Prostate gland (tissue), 2 donors: Measurements from ENCODE around the gene BABAM2.

Source experiments
- CTCF ChIP-seq, 4 experiments: fragments of 200-600 bp in 2 of 4; fragments of 450-650 bp in 2 of 4; sonication (generic) in 2 of 4; IDR thresholded peaks; 1 replicate in 3 of 4; 2 replicates in 1 of 4; pipeline ENCODE4 v1.5.1; 2016 to 2019; ENCODE audit warnings: antibody characterized with exemption in 4 of 4, mild to moderate bottlenecking in 2 of 4, moderate library complexity in 2 of 4
- POLR2A ChIP-seq: fragments of 450-650 bp; IDR thresholded peaks from one replicate; pipeline ENCODE4 v1.6.1; 2016; ENCODE audit warnings: antibody characterized with exemption, mild to moderate bottlenecking

- TF ChIP-seq CTCF (IDR thresholded peaks at IDR 0.05) (no peak), POLR2A (no peak)
These were observed 134.6 kb downstream of the BABAM2 start for GRCh38 chr2:28025123-28025522.
